Muscle layer of duodenum (tissue), 2 donors: ENCODE results near the gene TNIP3.

Experiments
- H3K27ac ChIP-seq: one replicate; pipeline ENCODE4 v1.7.0; 2013; ENCODE audit warnings: mild to moderate bottlenecking, low read length
- H3K27me3 ChIP-seq: one replicate; pipeline ENCODE4 v1.7.0; 2013; ENCODE audit warnings: low read depth, mild to moderate bottlenecking, control low read depth, low read length
- H3K36me3 ChIP-seq, 2 donors: one replicate each; pipeline ENCODE4 v1.7.0; 2013; ENCODE audit warnings: low read length in 2 of 2, control low read depth in 1 of 2, mild to moderate bottlenecking in 1 of 2; ENCODE audit not compliant: insufficient read depth in 2 of 2, control insufficient read depth in 1 of 2
- H3K4me1 ChIP-seq, 2 donors: one replicate each; pipeline ENCODE4 v1.7.0; 2013; ENCODE audit warnings: low read length in 2 of 2, mild to moderate bottlenecking in 2 of 2, control low read depth in 1 of 2, moderate library complexity in 1 of 2; ENCODE audit not compliant: insufficient read depth in 2 of 2, control insufficient read depth in 1 of 2
- H3K4me3 ChIP-seq, 2 donors: one replicate each; pipeline ENCODE4 v1.7.0; 2013; ENCODE audit warnings: low read length in 2 of 2, low read depth in 1 of 2, mild to moderate bottlenecking in 1 of 2
- H3K9me3 ChIP-seq, 2 donors: one replicate each; pipeline ENCODE4 v1.7.0; 2013; ENCODE audit warnings: low read length in 2 of 2, control low read depth in 1 of 2, mild to moderate bottlenecking in 1 of 2; ENCODE audit not compliant: control insufficient read depth in 1 of 2
- donor health status: healthy.

TNIP3 gene

DNA sequence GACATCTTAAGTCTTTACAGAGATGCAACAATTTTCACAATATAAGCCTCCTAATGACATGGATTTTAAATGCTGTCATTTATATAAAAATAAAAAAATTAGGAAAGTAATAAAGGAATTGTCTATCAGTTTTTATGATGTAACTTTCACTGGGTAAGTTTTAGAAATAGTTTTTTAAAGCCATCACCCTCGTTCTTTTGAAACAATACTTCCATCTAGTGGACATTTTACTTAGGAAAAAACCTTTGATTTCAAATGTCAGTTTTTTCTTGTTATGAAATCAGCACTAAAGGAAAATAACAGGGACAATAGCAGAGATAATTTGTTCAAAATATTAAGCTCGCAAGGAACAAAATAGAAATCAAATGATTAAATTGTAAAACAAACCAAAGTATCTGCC, 67.5 kb downstream of the TNIP3 start:
- Histone ChIP-seq H3K9me3 (no peaks in the 10 kb centered on the region), H3K4me1 (no peaks in the 10 kb centered on the region), H3K4me3 (no peak overlapping the region), H3K27me3 (no peaks in the 10 kb centered on the region), H3K36me3 (no peaks in the 10 kb centered on the region), H3K27ac (no peak overlapping the region)

DNA sequence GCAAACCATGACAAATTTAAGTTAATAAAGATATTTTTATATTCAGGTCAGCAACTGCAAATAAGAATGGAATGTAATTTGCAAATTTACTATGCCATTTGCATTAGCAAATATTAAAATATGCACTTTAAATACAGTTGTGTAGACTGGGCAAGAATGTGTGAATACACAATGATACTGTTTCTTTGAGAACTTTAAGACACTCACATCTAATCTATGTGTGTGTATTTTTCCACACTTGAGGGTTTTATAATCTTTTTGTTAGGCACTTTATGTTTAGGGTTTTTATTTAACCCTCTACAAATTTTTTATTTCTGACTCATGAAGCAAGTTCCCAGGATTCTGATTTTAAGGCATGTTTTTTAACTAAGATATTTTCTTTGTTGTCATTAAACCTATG, 67.9 kb downstream of the TNIP3 start:
- H3K4me1 ChIP-seq: no peaks in the 10 kb centered on the region
- no peak overlapping the region for H3K27ac ChIP-seq
- no peak overlapping the region for H3K4me3 ChIP-seq
- H3K27me3 ChIP-seq: no peaks in the 10 kb centered on the region
- H3K9me3 ChIP-seq: no peaks in the 10 kb centered on the region
- H3K36me3 ChIP-seq: no peaks in the 10 kb centered on the region

DNA sequence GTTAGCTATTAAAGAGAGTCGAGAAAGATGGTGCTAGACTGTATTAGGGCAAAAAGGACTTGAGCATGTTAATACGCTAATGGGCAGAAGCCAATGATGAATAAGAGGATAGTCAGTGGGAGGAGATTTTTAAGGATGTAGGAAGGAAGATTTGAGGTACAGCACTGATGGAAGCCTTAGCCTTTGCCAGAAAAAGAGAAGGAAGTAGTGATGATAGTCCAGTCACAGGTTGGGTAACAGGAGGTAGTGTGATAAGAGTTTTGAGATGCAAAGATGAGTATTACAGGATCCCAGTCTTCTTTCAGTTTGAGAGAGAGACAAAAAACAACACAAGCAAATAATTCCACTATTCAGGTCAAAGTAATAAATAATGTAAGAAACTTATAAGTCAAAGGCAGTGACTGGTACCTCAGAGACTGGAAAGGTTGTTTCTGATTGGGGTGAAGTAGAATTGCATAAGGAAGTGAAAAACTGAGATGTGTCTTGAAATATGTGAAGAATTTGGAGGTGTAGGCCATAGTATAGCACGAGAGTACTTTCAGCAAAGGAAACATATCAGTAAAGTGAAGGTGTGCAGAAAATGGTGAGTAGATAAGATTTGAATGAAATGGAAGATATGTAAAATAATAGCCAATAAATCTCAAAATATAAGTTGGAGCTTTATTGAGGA, 69.7 kb downstream of the TNIP3 start:
- H3K36me3 ChIP-seq: no peaks in the 10 kb centered on the region
- no peak overlapping the region for H3K4me3 ChIP-seq
- no peak overlapping the region for H3K27ac ChIP-seq
- H3K4me1 ChIP-seq: no peaks in the 10 kb centered on the region
- no peaks in the 10 kb centered on the region for H3K27me3 ChIP-seq
- H3K9me3 ChIP-seq: no peaks in the 10 kb centered on the region

DNA sequence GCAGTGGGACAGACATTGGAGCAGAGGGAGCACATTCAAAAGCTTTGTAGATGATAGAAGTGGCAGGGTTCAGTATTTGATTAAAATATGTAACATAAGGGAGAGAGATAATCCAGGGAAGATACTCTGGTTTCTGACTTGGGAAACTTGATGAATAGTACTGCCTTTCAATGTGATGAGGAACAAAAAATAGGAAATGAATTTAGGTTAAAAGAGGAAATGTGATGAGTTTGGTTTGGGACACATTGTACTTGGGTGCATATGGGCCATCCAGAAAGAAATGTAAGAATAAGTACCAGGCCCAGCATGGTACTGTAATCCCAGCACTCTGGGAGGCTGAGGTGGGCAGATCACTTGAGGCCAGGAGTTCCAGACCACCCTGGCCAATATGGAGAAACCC, 70.9 kb downstream of the TNIP3 start:
- Histone ChIP-seq H3K4me3 (no peak overlapping the region), H3K27ac (no peak overlapping the region), H3K9me3 (no peaks in the 10 kb centered on the region), H3K4me1 (no peaks in the 10 kb centered on the region), H3K36me3 (no peaks in the 10 kb centered on the region), H3K27me3 (no peaks in the 10 kb centered on the region)

DNA sequence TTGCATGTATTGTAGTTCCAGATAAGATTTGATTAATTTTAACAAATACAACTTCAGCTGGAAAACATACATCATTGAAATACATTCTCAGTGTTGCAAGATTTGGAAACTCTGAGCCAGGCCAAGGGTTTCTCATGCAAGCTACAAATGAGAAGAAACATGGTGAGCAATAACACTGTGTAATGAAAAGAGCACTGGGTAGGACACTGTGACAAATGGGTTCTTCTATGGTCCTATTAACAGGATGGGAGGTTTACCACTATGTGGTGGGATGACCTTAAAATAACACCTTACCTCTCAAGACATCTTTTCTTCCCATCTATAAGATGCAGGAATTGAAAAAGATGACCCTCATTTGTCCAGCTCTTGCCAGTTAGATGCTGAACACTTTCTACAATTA, 72.2 kb downstream of the TNIP3 start:
- Histone ChIP-seq H3K9me3 (no peaks in the 10 kb centered on the region), H3K27me3 (no peaks in the 10 kb centered on the region), H3K27ac (no peak overlapping the region), H3K4me3 (no peak overlapping the region), H3K36me3 (no peaks in the 10 kb centered on the region), H3K4me1 (no peaks in the 10 kb centered on the region)

DNA sequence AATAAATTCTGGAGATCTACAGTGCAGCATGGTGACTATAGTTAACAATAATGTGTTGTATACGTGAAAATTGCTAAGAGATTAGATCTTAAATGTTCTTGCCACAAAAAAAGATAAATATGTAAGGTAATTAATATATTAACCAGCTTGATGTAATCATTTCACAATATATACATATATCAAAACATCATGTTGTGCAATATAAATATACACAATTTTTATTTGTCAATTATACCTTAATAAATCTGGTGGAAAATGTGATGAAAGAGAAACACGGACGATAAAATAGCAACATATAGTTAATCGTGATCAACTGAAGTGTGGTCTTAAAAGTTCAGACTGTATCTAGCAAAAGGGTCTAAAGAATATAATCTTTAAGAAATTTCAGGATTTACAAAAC, 75.3 kb downstream of the TNIP3 start:
- Histone ChIP-seq H3K4me1 (no peaks in the 10 kb centered on the region), H3K27ac (no peak overlapping the region), H3K4me3 (no peak overlapping the region), H3K9me3 (peaks cover 0 to 3% of the 10 kb centered on the region in 2 donors), H3K27me3 (no peaks in the 10 kb centered on the region), H3K36me3 (no peaks in the 10 kb centered on the region)
